ENCODE data around the gene LRRC71.

DNA sequence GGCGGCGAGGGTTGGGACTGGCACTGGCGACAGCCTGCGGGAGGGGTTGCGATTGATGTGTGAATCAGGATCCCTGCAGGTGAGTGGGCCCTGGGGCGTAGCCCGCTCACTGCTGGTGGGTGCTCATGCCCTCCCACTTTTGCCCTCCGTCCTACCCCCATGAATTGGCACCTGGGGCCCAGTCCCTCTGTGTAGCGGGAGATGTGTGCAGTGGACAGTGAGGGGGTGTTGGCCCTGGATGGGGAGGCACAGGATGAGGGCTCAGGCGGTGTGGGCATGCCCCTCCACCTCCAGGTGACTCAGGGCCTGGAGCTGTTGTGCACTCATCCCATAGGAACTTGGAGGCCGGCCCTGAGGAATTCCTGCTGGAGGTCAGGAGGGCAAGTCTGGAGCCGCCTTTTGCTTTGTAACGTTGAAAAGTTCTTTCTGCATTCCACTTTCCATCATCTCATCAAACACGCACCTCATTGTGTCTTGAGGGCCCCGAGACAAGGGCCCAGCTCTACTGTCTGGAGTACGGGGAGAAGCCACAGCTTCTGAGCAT is 23.9 kb upstream of the LRRC71 start:
- TF ChIP-seq, protein P1, sequence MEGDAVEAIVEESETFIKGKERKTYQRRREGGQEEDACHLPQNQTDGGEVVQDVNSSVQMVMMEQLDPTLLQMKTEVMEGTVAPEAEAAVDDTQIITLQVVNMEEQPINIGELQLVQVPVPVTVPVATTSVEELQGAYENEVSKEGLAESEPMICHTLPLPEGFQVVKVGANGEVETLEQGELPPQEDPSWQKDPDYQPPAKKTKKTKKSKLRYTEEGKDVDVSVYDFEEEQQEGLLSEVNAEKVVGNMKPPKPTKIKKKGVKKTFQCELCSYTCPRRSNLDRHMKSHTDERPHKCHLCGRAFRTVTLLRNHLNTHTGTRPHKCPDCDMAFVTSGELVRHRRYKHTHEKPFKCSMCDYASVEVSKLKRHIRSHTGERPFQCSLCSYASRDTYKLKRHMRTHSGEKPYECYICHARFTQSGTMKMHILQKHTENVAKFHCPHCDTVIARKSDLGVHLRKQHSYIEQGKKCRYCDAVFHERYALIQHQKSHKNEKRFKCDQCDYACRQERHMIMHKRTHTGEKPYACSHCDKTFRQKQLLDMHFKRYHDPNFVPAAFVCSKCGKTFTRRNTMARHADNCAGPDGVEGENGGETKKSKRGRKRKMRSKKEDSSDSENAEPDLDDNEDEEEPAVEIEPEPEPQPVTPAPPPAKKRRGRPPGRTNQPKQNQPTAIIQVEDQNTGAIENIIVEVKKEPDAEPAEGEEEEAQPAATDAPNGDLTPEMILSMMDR (IDR thresholded peaks at IDR 0.05; ENCODE audit: low read depth, low read length): no peak
- no peak for TF ChIP-seq EZH2phosphoT487 (IDR thresholded peaks at IDR 0.05; ENCODE audit: low read depth)
